Measurements from ENCODE around the gene IL32.

GRCh38 chr16:3026003-3026378, 39.4 kb upstream of the IL32 start:
- no peak for TF ChIP-seq REST (IDR thresholded peaks at IDR 0.05; ENCODE audit: low read depth)
- TF ChIP-seq TAF1 (IDR thresholded peaks at IDR 0.05; ENCODE audit: low read depth): no peak
- TF ChIP-seq TEAD4 (IDR thresholded peaks at IDR 0.05): no peak

All from Ishikawa (cell line).